ENCODE measurements around the gene CHRM2.
A peak's percentile ranks its signal among the peaks of the same experiment; 100 is the strongest.

CHRM2 gene

GRCh38 chr7:136964347-136964746 lies 95.9 kb downstream of the CHRM2 start:
- DNase-seq = no peak

- no peak for DNase-seq
These were observed 98.4 kb downstream of the CHRM2 start for GRCh38 chr7:136966825-136967224.

- no peak for DNase-seq
These were observed 101.3 kb downstream of the CHRM2 start for GRCh38 chr7:136969761-136970160.

GRCh38 chr7:136971776-136972175 lies 103.3 kb downstream of the CHRM2 start:
- DNase-seq = no peak

GRCh38 chr7:136976504-136977251 lies 108.2 kb downstream of the CHRM2 start:
- DNase-seq = no peak

- no peak for DNase-seq
These were observed 124.9 kb downstream of the CHRM2 start for GRCh38 chr7:136993377-136993776.

GRCh38 chr7:136997735-136998134 lies 129.3 kb downstream of the CHRM2 start:
- no peak for DNase-seq

- DNase-seq = no peak
These were observed 130.0 kb downstream of the CHRM2 start for GRCh38 chr7:136998495-136998894.

- no peak for DNase-seq
These were observed 132.2 kb downstream of the CHRM2 start for GRCh38 chr7:137000621-137001020.

GRCh38 chr7:137001041-137001440 lies 132.6 kb downstream of the CHRM2 start:
- DNase-seq = no peak

- DNase-seq = no peak
These were observed 133.0 kb downstream of the CHRM2 start for GRCh38 chr7:137001478-137001877.

- DNase-seq = no peak
These were observed 134.6 kb downstream of the CHRM2 start for GRCh38 chr7:137003086-137003485.

- no peak for DNase-seq
These were observed 135.1 kb downstream of the CHRM2 start for GRCh38 chr7:137003566-137003965.

- no peak for DNase-seq
These were observed 137.4 kb downstream of the CHRM2 start for GRCh38 chr7:137005873-137006272.

GRCh38 chr7:137006293-137006692 lies 137.8 kb downstream of the CHRM2 start:
- DNase-seq = no peak

- no peak for DNase-seq
These were observed 138.7 kb downstream of the CHRM2 start for GRCh38 chr7:137007001-137007694.

GRCh38 chr7:137009404-137009803 lies 141.0 kb downstream of the CHRM2 start:
- no peak for DNase-seq

- DNase-seq = no peak
These were observed 146.6 kb downstream of the CHRM2 start for GRCh38 chr7:137015015-137015414.

GRCh38 chr7:137017221-137017620 lies 148.8 kb downstream of the CHRM2 start:
- no peak for DNase-seq

GRCh38 chr7:137018468-137018867 lies 150.0 kb downstream of the CHRM2 start:
- no peak for DNase-seq

- peak; percentile 72 for DNase-seq
These were observed 151.9 kb downstream of the CHRM2 start for GRCh38 chr7:137020351-137020750.

- no peak for DNase-seq
These were observed 157.2 kb downstream of the CHRM2 start for GRCh38 chr7:137025469-137026175.

GRCh38 chr7:137026176-137026500 lies 157.7 kb downstream of the CHRM2 start:
- no peak for DNase-seq

- no peak for DNase-seq
These were observed 164.0 kb downstream of the CHRM2 start for GRCh38 chr7:137032436-137032835.

Measured in NCI-H1092 treated with DMSO at 0.1 percent for 48 hours (cell line).